Prostate gland (tissue), 2 donors: ENCODE results near the gene DNMT1.

Source experiments
- POLR2A ChIP-seq: fragments of 450-650 bp; IDR thresholded peaks from one replicate; pipeline ENCODE4 v1.6.1; 2016; ENCODE audit warnings: antibody characterized with exemption, mild to moderate bottlenecking
- TF ChIP-seq, protein P1 (sequence below), 4 experiments: fragments of 200-600 bp in 2 of 4; fragments of 450-650 bp in 2 of 4; sonication (generic) in 2 of 4; IDR thresholded peaks; 1 replicate in 3 of 4; 2 replicates in 1 of 4; pipeline ENCODE4 v1.5.1; 2016 to 2019; ENCODE audit warnings: antibody characterized with exemption in 4 of 4, mild to moderate bottlenecking in 2 of 4, moderate library complexity in 2 of 4

DNA sequence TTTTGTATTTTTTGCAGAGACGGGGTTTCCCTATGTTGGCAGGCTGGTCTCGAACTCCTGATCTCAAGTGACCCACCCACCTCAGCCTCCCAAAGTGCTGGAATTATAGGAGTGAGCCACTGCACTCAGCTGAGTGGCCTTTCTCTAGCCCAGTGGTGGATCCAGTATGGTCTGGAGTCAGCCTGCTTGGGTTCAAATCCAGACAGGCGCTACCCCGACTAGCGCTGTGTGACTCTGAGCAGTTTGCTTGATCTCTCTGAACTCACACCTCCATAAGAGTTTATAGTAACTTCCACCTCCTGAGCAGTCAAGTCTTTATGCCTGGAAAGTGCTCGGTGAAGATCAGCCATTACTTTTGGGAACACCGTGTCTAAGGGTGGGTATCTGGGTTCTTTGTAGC is 25.9 kb upstream of the DNMT1 start:
- TF ChIP-seq, protein P1, sequence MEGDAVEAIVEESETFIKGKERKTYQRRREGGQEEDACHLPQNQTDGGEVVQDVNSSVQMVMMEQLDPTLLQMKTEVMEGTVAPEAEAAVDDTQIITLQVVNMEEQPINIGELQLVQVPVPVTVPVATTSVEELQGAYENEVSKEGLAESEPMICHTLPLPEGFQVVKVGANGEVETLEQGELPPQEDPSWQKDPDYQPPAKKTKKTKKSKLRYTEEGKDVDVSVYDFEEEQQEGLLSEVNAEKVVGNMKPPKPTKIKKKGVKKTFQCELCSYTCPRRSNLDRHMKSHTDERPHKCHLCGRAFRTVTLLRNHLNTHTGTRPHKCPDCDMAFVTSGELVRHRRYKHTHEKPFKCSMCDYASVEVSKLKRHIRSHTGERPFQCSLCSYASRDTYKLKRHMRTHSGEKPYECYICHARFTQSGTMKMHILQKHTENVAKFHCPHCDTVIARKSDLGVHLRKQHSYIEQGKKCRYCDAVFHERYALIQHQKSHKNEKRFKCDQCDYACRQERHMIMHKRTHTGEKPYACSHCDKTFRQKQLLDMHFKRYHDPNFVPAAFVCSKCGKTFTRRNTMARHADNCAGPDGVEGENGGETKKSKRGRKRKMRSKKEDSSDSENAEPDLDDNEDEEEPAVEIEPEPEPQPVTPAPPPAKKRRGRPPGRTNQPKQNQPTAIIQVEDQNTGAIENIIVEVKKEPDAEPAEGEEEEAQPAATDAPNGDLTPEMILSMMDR (IDR thresholded peaks at IDR 0.05): no peak
- TF ChIP-seq POLR2A: no peak
